SU-DHL-6 (cell line): ENCODE data around the gene ADCY2.

Experiments
- EZH2phosphoT487 ChIP-seq: fragments of 200-600 bp; sonication (generic), shearing (Covaris generic); conservative IDR thresholded peaks from 2 replicates; pipeline ENCODE4 v1.6.1; 2018; ENCODE audit warnings: mild to moderate bottlenecking, antibody characterized with exemption, low read length, moderate library complexity, mixed read lengths
- TF ChIP-seq, protein P1 (sequence below): fragments of 200-600 bp; sonication (generic); IDR thresholded peaks from one replicate; pipeline ENCODE4 v1.5.1; 2017; ENCODE audit warnings: antibody characterized with exemption, mild to moderate bottlenecking, low read length, moderate library complexity; ENCODE audit not compliant: insufficient read depth, poor library complexity, severe bottlenecking

GRCh38 chr5:7385681-7386080 lies 10.3 kb upstream of the ADCY2 start:
- TF ChIP-seq, protein P1, sequence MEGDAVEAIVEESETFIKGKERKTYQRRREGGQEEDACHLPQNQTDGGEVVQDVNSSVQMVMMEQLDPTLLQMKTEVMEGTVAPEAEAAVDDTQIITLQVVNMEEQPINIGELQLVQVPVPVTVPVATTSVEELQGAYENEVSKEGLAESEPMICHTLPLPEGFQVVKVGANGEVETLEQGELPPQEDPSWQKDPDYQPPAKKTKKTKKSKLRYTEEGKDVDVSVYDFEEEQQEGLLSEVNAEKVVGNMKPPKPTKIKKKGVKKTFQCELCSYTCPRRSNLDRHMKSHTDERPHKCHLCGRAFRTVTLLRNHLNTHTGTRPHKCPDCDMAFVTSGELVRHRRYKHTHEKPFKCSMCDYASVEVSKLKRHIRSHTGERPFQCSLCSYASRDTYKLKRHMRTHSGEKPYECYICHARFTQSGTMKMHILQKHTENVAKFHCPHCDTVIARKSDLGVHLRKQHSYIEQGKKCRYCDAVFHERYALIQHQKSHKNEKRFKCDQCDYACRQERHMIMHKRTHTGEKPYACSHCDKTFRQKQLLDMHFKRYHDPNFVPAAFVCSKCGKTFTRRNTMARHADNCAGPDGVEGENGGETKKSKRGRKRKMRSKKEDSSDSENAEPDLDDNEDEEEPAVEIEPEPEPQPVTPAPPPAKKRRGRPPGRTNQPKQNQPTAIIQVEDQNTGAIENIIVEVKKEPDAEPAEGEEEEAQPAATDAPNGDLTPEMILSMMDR, result no peak
- TF ChIP-seq EZH2phosphoT487, result no peak
